GM12891 (cell line): Measurements from ENCODE around the gene CCDC74A.
"Not testable (repeated sequence)": the region's sequence is repeated elsewhere in the genome, so short reads cannot be mapped to it uniquely, and the experiment has no call there.

Experiments used
- DNase-seq: peaks from one replicate; pipeline ENCODE4 v3.0.0; 2011; ENCODE audit warnings: low spot score; ENCODE audit not compliant: insufficient read length
- FAIRE-seq: peaks from 2 replicates; lab custom pipeline; 2011; peaks lifted over from hg19 to GRCh38; lab: Jason Lieb, UNC
- PAX5 ChIP-seq: IDR thresholded peaks from 2 replicates; pipeline ENCODE4 v1.6.1; 2011; ENCODE audit warnings: low read length, moderate library complexity, mild to moderate bottlenecking; ENCODE audit not compliant: insufficient read depth, severe bottlenecking
- POLR2A ChIP-seq: IDR thresholded peaks from 2 replicates; pipeline ENCODE4 v1.6.1; 2011; ENCODE audit warnings: low read depth, low read length, control low read depth
- POLR2AphosphoS5 ChIP-seq: IDR thresholded peaks from 2 replicates; pipeline ENCODE4 v1.6.1; 2011; ENCODE audit warnings: low read depth, low read length, control low read depth
- POU2F2 ChIP-seq: IDR thresholded peaks from 2 replicates; pipeline ENCODE4 v1.6.1; 2011; ENCODE audit warnings: low read depth, mild to moderate bottlenecking, control low read depth, low read length, moderate library complexity
- SPI1 ChIP-seq: IDR thresholded peaks from 2 replicates; pipeline ENCODE4 v1.6.1; 2011; ENCODE audit warnings: low read depth, low read length, control low read depth
- TAF1 ChIP-seq: IDR thresholded peaks from 2 replicates; pipeline ENCODE4 v1.6.1; 2011; ENCODE audit warnings: low read depth, low read length, control low read depth

Gene CCDC74A

GRCh38 chr2:131514408-131515166 lies 13.1 kb upstream of the CCDC74A start:
- peak; percentile 67 for TF ChIP-seq SPI1
- peak; percentile 16 for FAIRE-seq
- DNase-seq: not testable (repeated sequence)

GRCh38 chr2:131515235-131515634 lies 12.5 kb upstream of the CCDC74A start:
- DNase-seq: not testable (repeated sequence)
- peak; percentile 90 for FAIRE-seq

- DNase-seq: no peak
- FAIRE-seq: no peak
- TF ChIP-seq POU2F2 (no peak), PAX5 (no peak), TAF1 (no peak), SPI1 (no peak), POLR2AphosphoS5 (no peak), POLR2A (no peak)
These were observed 11.7 kb upstream of the CCDC74A start for GRCh38 chr2:131516011-131516410.

GRCh38 chr2:131516621-131517020 lies 11.1 kb upstream of the CCDC74A start:
- peak; percentile 41 for FAIRE-seq

GRCh38 chr2:131517106-131517831 lies 10.4 kb upstream of the CCDC74A start:
- DNase-seq (no peak), FAIRE-seq (no peak)
- TF ChIP-seq TAF1 (no peak), POU2F2 (no peak), POLR2AphosphoS5 (no peak), POLR2A (no peak), SPI1 (no peak), PAX5 (no peak)

More at GRCh38 chr2:131516621-131517020, 11.1 kb upstream of the CCDC74A start:
- not testable (repeated sequence) for DNase-seq

- not testable (repeated sequence) for DNase-seq, FAIRE-seq
These were observed 9.8 kb upstream of the CCDC74A start for GRCh38 chr2:131517856-131518255.

GRCh38 chr2:131518531-131518930 lies 9.2 kb upstream of the CCDC74A start:
- FAIRE-seq: peak; percentile 38
- DNase-seq: not testable (repeated sequence)

- DNase-seq: no peak
- no peak for TF ChIP-seq POLR2AphosphoS5
- no peak for TF ChIP-seq SPI1
- TF ChIP-seq PAX5: no peak
- TF ChIP-seq POU2F2: no peak
- no peak for TF ChIP-seq TAF1
- TF ChIP-seq POLR2A: no peak
- FAIRE-seq: no peak
These were observed 8.2 kb upstream of the CCDC74A start for GRCh38 chr2:131519466-131519865.

GRCh38 chr2:131519871-131520470 lies 7.7 kb upstream of the CCDC74A start:
- not testable (repeated sequence) for DNase-seq, FAIRE-seq

GRCh38 chr2:131520526-131520925 lies 7.2 kb upstream of the CCDC74A start:
- DNase-seq (no peak), FAIRE-seq (no peak)
- TF ChIP-seq TAF1: no peak
- no peak for TF ChIP-seq POLR2A

- FAIRE-seq, DNase-seq: not testable (repeated sequence)
These were observed 6.2 kb upstream of the CCDC74A start for GRCh38 chr2:131521524-131521923.
